HepG2 (cell line): ENCODE data around the gene HOXA5. TPM values are rescaled to one million over a fixed set of nuclear protein-coding genes. Genes with fewer than 3 reads are reported as not detected.

Experiments
- ATAC-seq: fragments of 200-7000 bp; cut with Tn5 transposase; 3 replicates; pipeline ENCODE4 v1.9.1; 2020; ENCODE audit warnings: mild to moderate bottlenecking, moderate library complexity
- BruUV-seq: library from RNA; stranded (reverse); fragments of 400-500 nt; replicated peaks from 2 replicates; lab custom pipeline; 2021; lab: Mats Ljungman, UMichigan
- CTCF ChIA-PET: fragments of 300-600 bp; formaldehyde crosslinking; extraction: SDS; loops from one replicate; lab custom pipeline; 2021; ENCODE audit warnings: low total read pairs, inconsistent platforms, low intra/inter-chr PET ratio; lab: Yijun Ruan, JAX
- POLR2A ChIA-PET: fragments of 350-600 bp; sonication (Branson Sonifier 250); formaldehyde crosslinking; loops from one replicate; lab custom pipeline; 2020; ENCODE audit warnings: antibody characterized with exemption, inconsistent platforms; lab: Yijun Ruan, JAX
- DNase-seq: peaks from one replicate; pipeline ENCODE4 v3.0.0-alpha.2; 2015; ENCODE audit warnings: low spot score
- FAIRE-seq: peaks from 3 replicates; lab custom pipeline; 2011; peaks lifted over from hg19 to GRCh38; lab: Jason Lieb, UNC
- H2AFZ ChIP-seq: one replicate; pipeline ENCODE4 v1.6.1; 2011; ENCODE audit warnings: low read length, inconsistent platforms
- H3K27ac ChIP-seq: fragments of 300-600 bp; 3 replicates; pipeline ENCODE4 v1.8.0; 2011; ENCODE audit warnings: mixed run types, mild to moderate bottlenecking, mixed read lengths, low read length, inconsistent platforms; ENCODE audit not compliant: insufficient read depth; ENCODE audit errors: extremely low read length
- H3K27me3 ChIP-seq, 2 experiments: fragments of 200-600 bp in 1 of 2; 2 replicates in 1 of 2; 3 replicates in 1 of 2; pipeline versions ENCODE4 v1.6.0 to v1.8.0; 2011; ENCODE audit warnings: low read length in 2 of 2, mild to moderate bottlenecking in 2 of 2, moderate library complexity in 2 of 2, inconsistent platforms in 1 of 2; ENCODE audit not compliant: insufficient read depth in 2 of 2, control insufficient read depth in 1 of 2
- H3K36me3 ChIP-seq, 2 experiments: fragments of 200-600 bp in 1 of 2; replicated peaks in 1 of 2; 2 replicates in 1 of 2; 3 replicates in 1 of 2; pipeline versions ENCODE4 v1.5.1 to v1.8.0; 2011; ENCODE audit warnings: low read length in 2 of 2, inconsistent platforms in 1 of 2; ENCODE audit not compliant: insufficient read depth in 2 of 2, control insufficient read depth in 1 of 2
- H3K4me1 ChIP-seq: 2 replicates; pipeline ENCODE4 v1.5.1; 2012; ENCODE audit warnings: low read length, inconsistent platforms; ENCODE audit not compliant: insufficient read depth
- H3K4me2 ChIP-seq: 2 replicates; pipeline ENCODE4 v1.6.0; 2011; ENCODE audit warnings: low read depth, low read length, inconsistent platforms
- H3K4me3 ChIP-seq, 3 experiments: fragments of 200-600 bp in 1 of 3; sonication (generic), shearing (Covaris generic) in 1 of 3; replicated peaks in 1 of 3; 2 replicates each; pipeline ENCODE4 v1.5.1; 2011 to 2016; ENCODE audit warnings: low read length in 3 of 3, inconsistent platforms in 2 of 3, low read depth in 2 of 3, mild to moderate bottlenecking in 2 of 3, control low read depth in 1 of 3, mixed read lengths in 1 of 3; ENCODE audit not compliant: insufficient read depth in 1 of 3
- H3K79me2 ChIP-seq: one replicate; pipeline ENCODE4 v1.6.1; 2011; ENCODE audit warnings: low read length, inconsistent platforms; ENCODE audit not compliant: insufficient read depth
- H3K9ac ChIP-seq: 2 replicates; pipeline ENCODE4 v1.6.0; 2011; ENCODE audit warnings: mild to moderate bottlenecking, low read depth, low read length, inconsistent platforms; ENCODE audit not compliant: insufficient read depth
- H3K9me3 ChIP-seq: 2 replicates; pipeline ENCODE4 v1.5.1; 2012; ENCODE audit warnings: mild to moderate bottlenecking, low read length
- H4K20me1 ChIP-seq: 2 replicates; pipeline ENCODE4 v1.6.0; 2011; ENCODE audit warnings: inconsistent platforms, mild to moderate bottlenecking, low read length, moderate library complexity; ENCODE audit not compliant: insufficient read depth
- AGO2 ChIP-seq: fragments of 200-400 bp; formaldehyde crosslinking; optimal IDR thresholded peaks from 2 replicates; pipeline ENCODE3; 2017; ENCODE audit warnings: mild to moderate bottlenecking, low read depth, low read length, moderate library complexity
- ARID2 ChIP-seq: sonication (generic); formaldehyde crosslinking; IDR thresholded peaks from 2 replicates; pipeline ENCODE4 v1.8.1; 2022; ENCODE audit warnings: mild to moderate bottlenecking, missing genetic modification reagents, borderline replicate concordance
- HDAC6 ChIP-seq: fragments of 200-600 bp; sonication (generic); IDR thresholded peaks from 2 replicates; pipeline ENCODE4 v1.7.0; 2017; ENCODE audit warnings: mild to moderate bottlenecking, antibody characterized with exemption, low read length, low read depth
- KLF13 ChIP-seq: sonication (generic); formaldehyde crosslinking; IDR thresholded peaks from 2 replicates; pipeline ENCODE4 v1.4.0; 2020; ENCODE audit warnings: mild to moderate bottlenecking, missing genetic modification reagents
- SP2 ChIP-seq: sonication (generic); formaldehyde crosslinking; IDR thresholded peaks from 2 replicates; pipeline ENCODE4 v1.5.1; 2020; ENCODE audit warnings: mild to moderate bottlenecking, missing genetic modification reagents
- whole genome bisulfite sequencing: methylation state at CpG from one replicate; pipeline ENCODE4 v1.1.6; 2017; ENCODE audit warnings: low lambda C conversion rate; 5-methylcytosine and 5-hydroxymethylcytosine counted together
- in situ Hi-C: cut with HindIII; loops from 2 replicates; pipeline ENCODE4 v1.10.0; 2017; ENCODE audit warnings: low pct_unique_long_range_greater_than_20kb; ENCODE audit not compliant: extremely low pct_ligation_motif_present
- intact Hi-C: fragments of 100-400 bp; cut with micrococcal nuclease; formaldehyde crosslinking; loops from one replicate; pipeline ENCODE4 v1.10.0; 2022; ENCODE audit not compliant: unreplicated experiment
- polyA plus RNA-seq, 8 experiments: library from polyadenylated mRNA; depleted of rRNA in 3 of 8; stranded (reverse) in 7 of 8; unstranded in 1 of 8; fragments of >200 nt; fragmentation: Illumina TruSeq in 4 of 8; extraction: Trizol in 4 of 8; gene quantifications; 2 replicates each; pipeline versions ENCODE4 v1.2.1 to v1.2.3, GENCODE V29; 2011 to 2016; ENCODE audit warnings: low read depth in 4 of 8, missing spikeins in 1 of 8, mixed read lengths in 1 of 8; ENCODE audit not compliant: insufficient read depth in 1 of 8
- total RNA-seq, 5 experiments: library from RNA; depleted of rRNA; stranded (reverse); fragments of >200 nt; fragmentation: Illumina TruSeq; extraction: Trizol; gene quantifications; 2 replicates each; pipeline ENCODE4 v1.2.3, GENCODE V29; 2016; ENCODE audit warnings: low read depth in 1 of 5
- TF ChIP-seq, protein P1 (sequence below): sonication (generic); formaldehyde crosslinking; IDR thresholded peaks from 2 replicates; pipeline ENCODE4 v1.4.0; 2020; ENCODE audit warnings: missing genetic modification reagents, borderline replicate concordance

The HOXA5 gene
- total and polyA plus RNA-seq, 2 of the 13 experiments (the other 11 are each of a cell fraction or from before 2014, with no cell fraction given), result 3.2 to 3.6 TPM

DNA sequence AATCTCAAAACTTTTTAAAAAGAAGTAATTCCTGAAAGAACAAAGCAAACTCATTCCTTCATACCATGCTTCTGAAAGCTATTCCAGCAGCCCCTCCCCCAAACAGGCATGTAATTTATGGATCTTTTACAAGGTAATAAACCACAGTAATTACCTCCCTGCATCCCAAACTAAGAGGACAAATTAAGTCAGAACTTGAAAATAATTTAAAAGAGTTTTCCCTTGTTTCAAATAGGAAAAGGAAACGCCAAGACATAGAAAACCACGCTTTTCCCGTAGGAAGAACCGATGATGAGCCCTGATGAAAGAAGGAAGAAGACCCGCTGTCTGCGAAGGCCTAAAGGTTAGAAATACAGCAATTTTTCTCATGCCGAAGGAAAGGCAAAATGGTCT, 21.8 kb downstream of the HOXA5 start:
- H3K36me3 ChIP-seq, result peaks cover 0 to 8% of the 10 kb centered on the region in 2 experiments; a peak in 2 of 5 replicates
- 0 out of 2 replicates have a peak, but pooled peaks have one; percentile 66 for TF ChIP-seq HDAC6
- 0 out of 2 replicates have a peak, but pooled peaks have one; percentile 13 for TF ChIP-seq ARID2 (CRISPR knock-in tag)
- no peak for TF ChIP-seq KLF13 (CRISPR knock-in tag)
- peak; percentile 19 for TF ChIP-seq AGO2
- TF ChIP-seq, protein P1, sequence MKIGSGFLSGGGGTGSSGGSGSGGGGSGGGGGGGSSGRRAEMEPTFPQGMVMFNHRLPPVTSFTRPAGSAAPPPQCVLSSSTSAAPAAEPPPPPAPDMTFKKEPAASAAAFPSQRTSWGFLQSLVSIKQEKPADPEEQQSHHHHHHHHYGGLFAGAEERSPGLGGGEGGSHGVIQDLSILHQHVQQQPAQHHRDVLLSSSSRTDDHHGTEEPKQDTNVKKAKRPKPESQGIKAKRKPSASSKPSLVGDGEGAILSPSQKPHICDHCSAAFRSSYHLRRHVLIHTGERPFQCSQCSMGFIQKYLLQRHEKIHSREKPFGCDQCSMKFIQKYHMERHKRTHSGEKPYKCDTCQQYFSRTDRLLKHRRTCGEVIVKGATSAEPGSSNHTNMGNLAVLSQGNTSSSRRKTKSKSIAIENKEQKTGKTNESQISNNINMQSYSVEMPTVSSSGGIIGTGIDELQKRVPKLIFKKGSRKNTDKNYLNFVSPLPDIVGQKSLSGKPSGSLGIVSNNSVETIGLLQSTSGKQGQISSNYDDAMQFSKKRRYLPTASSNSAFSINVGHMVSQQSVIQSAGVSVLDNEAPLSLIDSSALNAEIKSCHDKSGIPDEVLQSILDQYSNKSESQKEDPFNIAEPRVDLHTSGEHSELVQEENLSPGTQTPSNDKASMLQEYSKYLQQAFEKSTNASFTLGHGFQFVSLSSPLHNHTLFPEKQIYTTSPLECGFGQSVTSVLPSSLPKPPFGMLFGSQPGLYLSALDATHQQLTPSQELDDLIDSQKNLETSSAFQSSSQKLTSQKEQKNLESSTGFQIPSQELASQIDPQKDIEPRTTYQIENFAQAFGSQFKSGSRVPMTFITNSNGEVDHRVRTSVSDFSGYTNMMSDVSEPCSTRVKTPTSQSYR (CRISPR knock-in tag), result peak; percentile 64; the same call in 1 of the 2 replicates
- no peak for TF ChIP-seq SP2 (CRISPR knock-in tag)
- H3K4me2 ChIP-seq, result peak overlapping the region; percentile 87
- FAIRE-seq (peak; percentile 8), DNase-seq (no peak), ATAC-seq (no peak)
- TSS peak; percentile 76 for BruUV-seq
- peak overlapping the region; percentile 96 for H3K27ac ChIP-seq
- peak overlapping the region; percentile 82 to 95 (median 87) for H3K4me3 ChIP-seq
- H3K9me3 ChIP-seq, result no peaks in the 10 kb centered on the region
- peak overlapping the region; percentile 88 for H3K9ac ChIP-seq
- H3K27me3 ChIP-seq, result no peaks in the 10 kb centered on the region; a peak in 1 of 5 replicates
- CTCF ChIA-PET, result no interaction called here
- in situ Hi-C loops (no loop called here), intact Hi-C loops (loop anchor here (1.0 kb wide), 1 partner anchor 9 kb away; the partner anchor contains the start of gene HOXA4)
- H3K79me2 ChIP-seq, result peaks cover 56% of the 10 kb centered on the region
- H2AFZ ChIP-seq, result no peak overlapping the region
- peaks cover 71% of the 10 kb centered on the region for H3K4me1 ChIP-seq
- H4K20me1 ChIP-seq, result peaks cover 13% of the 10 kb centered on the region
- 2% methylated on average over 7 of the region's 7 CpGs for WGBS
- POLR2A ChIA-PET, result interaction anchor here (1.0 to 5.8 kb wide), 19 partner anchors 7 to 773 kb away, joined by 3 to 118 read pairs (median 5); partner anchors contain the start of genes HOXA1, HOXA4, HOXA5 and SKAP2
